Peyer's patch (tissue), 4 donors: Measurements from ENCODE around the gene RXRA.

ENCODE experiments used
- POLR2A ChIP-seq, 2 donors: fragments of 450-650 bp; IDR thresholded peaks; one replicate each; pipeline ENCODE4 v1.5.1; 2017; ENCODE audit warnings: antibody characterized with exemption in 2 of 2, mild to moderate bottlenecking in 2 of 2, moderate library complexity in 2 of 2
- TF ChIP-seq, protein P1 (sequence below), 6 experiments: fragments of 450-650 bp in 4 of 6; fragments of 200-600 bp in 2 of 6; sonication (generic) in 1 of 6; IDR thresholded peaks; one replicate each; pipeline ENCODE4 v1.5.1; 2017 to 2019; ENCODE audit warnings: antibody characterized with exemption in 6 of 6, mild to moderate bottlenecking in 3 of 6, moderate library complexity in 1 of 6

- TF ChIP-seq, protein P1, sequence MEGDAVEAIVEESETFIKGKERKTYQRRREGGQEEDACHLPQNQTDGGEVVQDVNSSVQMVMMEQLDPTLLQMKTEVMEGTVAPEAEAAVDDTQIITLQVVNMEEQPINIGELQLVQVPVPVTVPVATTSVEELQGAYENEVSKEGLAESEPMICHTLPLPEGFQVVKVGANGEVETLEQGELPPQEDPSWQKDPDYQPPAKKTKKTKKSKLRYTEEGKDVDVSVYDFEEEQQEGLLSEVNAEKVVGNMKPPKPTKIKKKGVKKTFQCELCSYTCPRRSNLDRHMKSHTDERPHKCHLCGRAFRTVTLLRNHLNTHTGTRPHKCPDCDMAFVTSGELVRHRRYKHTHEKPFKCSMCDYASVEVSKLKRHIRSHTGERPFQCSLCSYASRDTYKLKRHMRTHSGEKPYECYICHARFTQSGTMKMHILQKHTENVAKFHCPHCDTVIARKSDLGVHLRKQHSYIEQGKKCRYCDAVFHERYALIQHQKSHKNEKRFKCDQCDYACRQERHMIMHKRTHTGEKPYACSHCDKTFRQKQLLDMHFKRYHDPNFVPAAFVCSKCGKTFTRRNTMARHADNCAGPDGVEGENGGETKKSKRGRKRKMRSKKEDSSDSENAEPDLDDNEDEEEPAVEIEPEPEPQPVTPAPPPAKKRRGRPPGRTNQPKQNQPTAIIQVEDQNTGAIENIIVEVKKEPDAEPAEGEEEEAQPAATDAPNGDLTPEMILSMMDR (IDR thresholded peaks at IDR 0.05) = no peak
- TF ChIP-seq POLR2A (IDR thresholded peaks at IDR 0.05) = no peak
Measured at GRCh38 chr9:134378901-134379338, 52.7 kb downstream of the RXRA start.
